CMK (cell line): ENCODE measurements around the gene IL17RE.
A peak's percentile ranks its signal among the peaks of the same experiment; 100 is the strongest.
"Not testable (repeated sequence)": the region's sequence is repeated elsewhere in the genome, so short reads cannot be mapped to it uniquely, and the experiment has no call there.

Source experiments
- DNase-seq: peaks from one replicate; pipeline ENCODE4 v3.0.0-alpha.2; 2010; ENCODE audit warnings: low read depth

Gene IL17RE

DNA sequence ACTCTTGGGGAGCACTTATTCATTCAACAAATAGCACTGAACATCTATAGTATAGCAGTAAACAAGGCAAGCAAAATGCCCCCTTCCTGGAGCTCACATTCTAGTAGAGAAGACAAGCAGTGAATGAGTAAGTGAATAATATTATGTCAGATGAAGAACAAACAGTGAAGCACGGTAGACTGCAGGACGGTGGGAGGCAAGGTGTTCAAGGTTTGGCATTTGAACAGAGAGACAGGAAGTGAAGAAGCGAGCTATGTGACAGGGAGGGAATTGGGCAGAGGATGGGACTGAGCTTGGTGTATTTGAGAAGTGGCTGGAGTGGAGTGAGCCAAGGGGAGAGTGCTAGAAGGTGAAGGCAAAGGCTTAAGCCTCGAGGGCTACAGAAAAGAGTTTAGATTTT lies 32.3 kb downstream of the IL17RE start:
- no peak for DNase-seq

- no peak for DNase-seq
Observed at GRCh38 chr3:9935966-9936510, 33.4 kb downstream of the IL17RE start.

GRCh38 chr3:9937486-9938238 lies 35.0 kb downstream of the IL17RE start:
- DNase-seq, result no peak

- DNase-seq, result no peak
Observed at GRCh38 chr3:9938966-9939365, 36.3 kb downstream of the IL17RE start.

- DNase-seq, result not testable (repeated sequence)
Observed at GRCh38 chr3:9939906-9940305, 37.3 kb downstream of the IL17RE start.

DNA sequence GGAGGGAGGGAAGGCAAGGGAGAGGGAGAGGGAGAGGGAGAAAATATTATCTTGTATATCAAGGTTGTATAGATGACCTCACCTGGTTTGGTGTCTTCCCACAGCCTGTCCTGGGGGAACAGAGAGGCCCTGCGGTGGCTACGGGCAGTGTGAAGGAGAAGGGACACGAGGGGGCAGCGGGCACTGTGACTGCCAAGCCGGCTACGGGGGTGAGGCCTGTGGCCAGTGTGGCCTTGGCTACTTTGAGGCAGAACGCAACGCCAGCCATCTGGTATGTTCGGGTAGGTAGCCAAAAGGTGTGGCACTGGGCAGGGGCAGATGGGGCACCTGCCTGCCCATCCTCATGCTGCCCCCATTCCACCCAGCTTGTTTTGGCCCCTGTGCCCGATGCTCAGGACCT lies 38.1 kb downstream of the IL17RE start:
- DNase-seq, result no peak

GRCh38 chr3:9942164-9942563 lies 39.5 kb downstream of the IL17RE start:
- DNase-seq, result no peak

DNA sequence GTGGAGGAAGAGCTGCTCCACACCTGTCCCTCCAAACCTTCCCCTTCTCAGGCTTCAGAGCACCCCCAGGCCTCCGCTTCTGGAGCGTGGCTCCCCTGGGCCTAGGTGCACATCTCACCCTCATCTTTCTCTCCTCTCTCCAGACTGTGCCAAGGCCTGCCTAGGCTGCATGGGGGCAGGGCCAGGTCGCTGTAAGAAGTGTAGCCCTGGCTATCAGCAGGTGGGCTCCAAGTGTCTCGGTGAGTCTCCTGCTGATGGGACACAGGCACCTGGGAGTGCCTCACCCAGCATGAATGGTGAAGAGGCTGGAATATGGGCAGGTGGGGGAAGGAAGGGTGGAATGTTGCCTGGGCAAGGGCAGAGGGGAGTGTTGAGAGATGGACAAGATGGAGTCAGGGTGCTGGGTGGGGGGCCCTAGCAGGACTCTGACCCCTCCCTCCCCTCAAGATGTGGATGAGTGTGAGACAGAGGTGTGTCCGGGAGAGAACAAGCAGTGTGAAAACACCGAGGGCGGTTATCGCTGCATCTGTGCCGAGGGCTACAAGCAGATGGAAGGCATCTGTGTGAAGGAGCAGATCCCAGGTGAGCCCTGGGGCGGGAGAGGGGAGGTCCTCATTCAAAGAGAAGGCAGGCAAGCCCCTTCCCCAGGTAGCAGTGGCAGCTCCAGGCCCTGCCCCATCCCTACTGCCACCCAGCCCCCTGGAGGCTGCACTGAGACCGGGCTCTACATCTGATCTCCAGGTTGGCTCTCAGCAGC lies 40.5 kb downstream of the IL17RE start:
- DNase-seq, result no peak

DNA sequence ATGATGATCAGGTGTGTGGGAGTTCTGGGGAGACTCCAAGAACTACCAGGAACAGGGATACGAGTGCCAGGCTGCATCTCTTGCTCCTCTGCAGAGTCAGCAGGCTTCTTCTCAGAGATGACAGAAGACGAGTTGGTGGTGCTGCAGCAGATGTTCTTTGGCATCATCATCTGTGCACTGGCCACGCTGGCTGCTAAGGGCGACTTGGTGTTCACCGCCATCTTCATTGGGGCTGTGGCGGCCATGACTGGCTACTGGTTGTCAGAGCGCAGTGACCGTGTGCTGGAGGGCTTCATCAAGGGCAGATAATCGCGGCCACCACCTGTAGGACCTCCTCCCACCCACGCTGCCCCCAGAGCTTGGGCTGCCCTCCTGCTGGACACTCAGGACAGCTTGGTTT lies 41.6 kb downstream of the IL17RE start:
- no peak for DNase-seq

- no peak for DNase-seq
Observed at GRCh38 chr3:9945358-9945757, 42.7 kb downstream of the IL17RE start.

- peak; percentile 80 for DNase-seq
Observed at GRCh38 chr3:9946112-9947024, 43.7 kb downstream of the IL17RE start.

- DNase-seq, result no peak
Observed at GRCh38 chr3:9947025-9947995, 44.7 kb downstream of the IL17RE start.

DNA sequence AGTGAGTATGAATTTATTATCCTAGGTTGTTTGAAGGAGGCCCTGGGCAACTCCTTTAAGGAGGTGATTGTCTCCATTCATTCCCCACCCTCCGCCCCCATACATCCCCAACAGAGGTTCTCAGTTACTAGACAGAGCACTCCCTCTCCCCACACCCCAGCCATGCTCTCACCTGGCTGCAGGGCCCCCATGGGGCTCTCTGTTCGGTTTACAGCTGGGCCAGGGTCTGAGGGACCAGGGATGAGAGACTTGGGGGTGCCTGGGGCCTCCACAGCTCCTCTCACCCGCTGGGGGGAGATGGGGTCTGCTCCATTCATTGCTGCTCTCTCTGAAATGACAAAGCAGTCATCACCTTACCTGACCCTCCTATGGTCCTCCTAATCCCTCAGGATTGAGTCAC lies 45.9 kb downstream of the IL17RE start:
- DNase-seq, result no peak

- no peak for DNase-seq
Observed at GRCh38 chr3:9949115-9949514, 46.5 kb downstream of the IL17RE start.

- no peak for DNase-seq
Observed at GRCh38 chr3:9949626-9950025, 47.0 kb downstream of the IL17RE start.

- DNase-seq, result no peak
Observed at GRCh38 chr3:9951126-9951525, 48.5 kb downstream of the IL17RE start.

GRCh38 chr3:9951598-9951961 lies 48.9 kb downstream of the IL17RE start:
- no peak for DNase-seq

- DNase-seq, result no peak
Observed at GRCh38 chr3:9951962-9952805, 49.5 kb downstream of the IL17RE start, which contains the start of gene PRRT3. Gene PRRT3 (minus strand): TSS chr3:9952408. CDS start chr3:9950115, 2,293 bp downstream.

DNA sequence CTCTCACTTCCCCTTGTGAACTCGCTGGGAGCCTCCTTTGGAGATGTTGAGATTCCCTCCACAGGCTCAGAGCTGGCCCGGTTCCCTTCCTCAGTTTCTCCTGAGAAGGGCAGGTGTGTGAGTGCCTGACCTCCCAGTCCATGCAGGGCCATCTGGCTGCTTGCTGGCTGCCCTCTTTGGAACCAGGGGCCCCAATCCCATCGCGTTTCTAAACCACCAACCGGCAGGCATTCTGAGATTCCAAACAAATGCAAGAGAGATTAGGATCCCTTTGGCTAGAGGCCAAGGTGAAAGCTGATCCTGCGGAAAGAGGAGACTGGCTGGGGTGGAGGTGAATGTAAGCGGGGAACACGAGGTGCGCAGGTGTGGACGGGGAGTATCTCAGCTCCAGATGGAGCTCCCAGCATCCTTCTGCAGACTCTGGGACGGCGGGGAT lies 52.4 kb downstream of the IL17RE start:
- no peak for DNase-seq
